Vagina (tissue), 2 donors: ENCODE data around the gene ALDH16A1. TPM values are rescaled to one million over a fixed set of nuclear protein-coding genes. Genes with fewer than 3 reads are reported as not detected.

Source experiments
- DNase-seq, 2 donors: peaks; one replicate each; pipeline ENCODE4 v3.0.0-alpha.2; 2017; ENCODE audit errors: extremely low spot score in 2 of 2
- H3K27ac ChIP-seq: fragments of 200-600 bp; sonication (generic); one replicate; pipeline ENCODE4 v1.5.1; 2019
- H3K27me3 ChIP-seq: fragments of 200-600 bp; sonication (generic); one replicate; pipeline ENCODE4 v1.5.1; 2019
- H3K36me3 ChIP-seq, 2 donors: fragments of 200-600 bp; sonication (generic); one replicate each; pipeline ENCODE4 v1.5.1; 2017 to 2019
- H3K4me1 ChIP-seq: fragments of 200-600 bp; sonication (generic); one replicate; pipeline ENCODE4 v1.5.1; 2019
- H3K4me3 ChIP-seq, 2 donors: fragments of 200-600 bp; sonication (generic); 1 replicate in 1 of 2; 2 replicates in 1 of 2; pipeline ENCODE4 v1.5.1; 2016 to 2019
- H3K9me3 ChIP-seq: fragments of 200-600 bp; sonication (generic); one replicate; pipeline ENCODE4 v1.5.1; 2019
- POLR2A ChIP-seq, 2 donors: fragments of 450-650 bp; IDR thresholded peaks; one replicate each; pipeline ENCODE4 v1.6.1; 2017; ENCODE audit warnings: antibody characterized with exemption in 2 of 2, mild to moderate bottlenecking in 2 of 2, moderate library complexity in 2 of 2
- POLR2AphosphoS5 ChIP-seq, 2 donors: sonication (generic); formaldehyde crosslinking; IDR thresholded peaks; one replicate each; pipeline ENCODE4 v1.9.0; 2017; ENCODE audit warnings: antibody characterized with exemption in 2 of 2, mild to moderate bottlenecking in 2 of 2, low read depth in 1 of 2; ENCODE audit not compliant: insufficient read depth in 1 of 2
- intact Hi-C: fragments of 100-400 bp; cut with DNase I; formaldehyde crosslinking; loops from one replicate; pipeline ENCODE4 v1.15.1; 2023
- total RNA-seq: library from RNA; depleted of rRNA; stranded (reverse); fragments of >200 nt; gene quantifications from one replicate; pipeline ENCODE4 v1.2.3, GENCODE V29; 2016
- TF ChIP-seq, protein P1 (sequence below), 3 experiments: fragments of 450-650 bp in 2 of 3; fragments of 200-600 bp in 1 of 3; sonication (generic) in 1 of 3; IDR thresholded peaks; one replicate each; pipeline ENCODE4 v1.5.1; 2017 to 2019; ENCODE audit warnings: antibody characterized with exemption in 3 of 3, mild to moderate bottlenecking in 2 of 3, moderate library complexity in 2 of 3

Gene ALDH16A1
- total RNA-seq, 1 donor from 2014 or later: 29.5 TPM

DNA sequence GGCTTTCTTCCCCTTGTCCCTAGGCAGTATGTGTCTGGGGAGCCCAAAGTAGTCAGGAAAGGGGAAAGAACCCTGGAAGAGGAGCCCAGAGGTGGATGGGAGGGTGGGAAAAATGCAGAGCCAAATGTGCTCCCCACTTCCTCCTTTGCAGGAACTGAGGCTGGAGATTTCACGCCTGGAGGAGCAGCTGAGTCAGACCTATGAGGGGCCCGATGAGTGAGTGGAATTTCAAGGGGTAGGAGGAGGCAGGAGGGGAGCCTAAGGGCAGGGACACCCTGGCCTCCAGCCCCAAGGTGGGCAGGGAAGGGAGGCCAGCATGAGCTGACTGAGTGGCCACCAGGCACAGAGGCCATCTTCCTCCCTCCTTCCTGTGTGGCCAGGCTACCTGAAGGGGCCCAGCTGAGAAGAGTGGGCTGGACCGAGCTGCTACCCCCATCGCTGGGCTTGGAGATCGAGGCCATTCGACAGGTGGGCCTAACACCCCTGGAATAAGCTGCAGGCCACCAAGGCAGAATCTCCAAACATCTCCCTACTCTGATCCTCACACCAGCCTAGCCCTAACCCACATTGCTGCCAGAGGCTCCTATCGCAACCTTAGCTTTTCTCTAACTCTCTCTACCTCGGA, 44.1 kb upstream of the ALDH16A1 start:
- no peak for DNase-seq
- intact Hi-C loops: no loop called here
- H3K4me3 ChIP-seq: no peak overlapping the region

DNA sequence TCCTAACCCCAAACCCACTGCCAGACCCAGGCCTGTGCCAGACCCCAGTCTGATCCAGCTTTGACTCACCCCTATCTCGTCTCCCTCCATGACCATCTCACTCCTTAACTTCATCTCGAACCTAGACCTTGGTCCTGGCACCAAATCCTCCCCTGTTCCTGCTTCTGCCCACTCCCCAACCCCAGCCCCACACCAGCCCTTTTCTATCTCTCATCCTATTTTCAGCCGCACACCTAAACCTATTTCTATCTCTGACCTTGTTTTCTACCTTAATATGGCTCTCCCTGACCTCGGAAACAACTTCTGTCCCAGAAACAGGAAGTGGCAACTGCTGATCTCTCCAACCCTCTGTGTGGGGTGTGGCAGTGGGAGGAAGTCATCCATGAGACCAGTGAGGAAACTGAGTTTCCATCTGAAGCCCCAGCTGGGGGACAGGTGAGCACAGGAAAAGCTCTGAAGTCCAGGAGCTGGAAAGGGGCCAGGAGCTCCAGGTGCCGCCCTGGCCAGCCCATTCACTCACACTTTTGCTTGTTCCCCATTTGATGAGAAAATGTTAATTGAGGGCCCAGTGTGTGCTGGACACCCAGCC, 43.5 kb upstream of the ALDH16A1 start:
- intact Hi-C loops: no loop called here
- Histone ChIP-seq H3K4me1 (no peaks in the 10 kb centered on the region), H3K36me3 (no peaks in the 10 kb centered on the region), H3K27me3 (no peaks in the 10 kb centered on the region), H3K9me3 (no peaks in the 10 kb centered on the region), H3K4me3 (no peak overlapping the region), H3K27ac (no peak overlapping the region)
- TF ChIP-seq POLR2A (IDR thresholded peaks at IDR 0.05) (no peak), POLR2AphosphoS5 (IDR thresholded peaks at IDR 0.05; ENCODE audit: insufficient read depth in 1 of 2, low read depth in 1 of 2) (no peak)
- TF ChIP-seq, protein P1, sequence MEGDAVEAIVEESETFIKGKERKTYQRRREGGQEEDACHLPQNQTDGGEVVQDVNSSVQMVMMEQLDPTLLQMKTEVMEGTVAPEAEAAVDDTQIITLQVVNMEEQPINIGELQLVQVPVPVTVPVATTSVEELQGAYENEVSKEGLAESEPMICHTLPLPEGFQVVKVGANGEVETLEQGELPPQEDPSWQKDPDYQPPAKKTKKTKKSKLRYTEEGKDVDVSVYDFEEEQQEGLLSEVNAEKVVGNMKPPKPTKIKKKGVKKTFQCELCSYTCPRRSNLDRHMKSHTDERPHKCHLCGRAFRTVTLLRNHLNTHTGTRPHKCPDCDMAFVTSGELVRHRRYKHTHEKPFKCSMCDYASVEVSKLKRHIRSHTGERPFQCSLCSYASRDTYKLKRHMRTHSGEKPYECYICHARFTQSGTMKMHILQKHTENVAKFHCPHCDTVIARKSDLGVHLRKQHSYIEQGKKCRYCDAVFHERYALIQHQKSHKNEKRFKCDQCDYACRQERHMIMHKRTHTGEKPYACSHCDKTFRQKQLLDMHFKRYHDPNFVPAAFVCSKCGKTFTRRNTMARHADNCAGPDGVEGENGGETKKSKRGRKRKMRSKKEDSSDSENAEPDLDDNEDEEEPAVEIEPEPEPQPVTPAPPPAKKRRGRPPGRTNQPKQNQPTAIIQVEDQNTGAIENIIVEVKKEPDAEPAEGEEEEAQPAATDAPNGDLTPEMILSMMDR (IDR thresholded peaks at IDR 0.05): no peak
- no peak for DNase-seq

More for the DNA sequence above, 44.1 kb upstream of the ALDH16A1 start:
- H3K4me1 ChIP-seq: no peaks in the 10 kb centered on the region
- H3K36me3 ChIP-seq: no peaks in the 10 kb centered on the region
- no peaks in the 10 kb centered on the region for H3K9me3 ChIP-seq
- no peak overlapping the region for H3K27ac ChIP-seq
- TF ChIP-seq, protein P1 (IDR thresholded peaks at IDR 0.05): no peak
- TF ChIP-seq POLR2AphosphoS5 (IDR thresholded peaks at IDR 0.05; ENCODE audit: insufficient read depth in 1 of 2, low read depth in 1 of 2) (no peak), POLR2A (IDR thresholded peaks at IDR 0.05) (no peak)
- no peaks in the 10 kb centered on the region for H3K27me3 ChIP-seq

- H3K36me3 ChIP-seq: no peaks in the 10 kb centered on the region
- H3K27me3 ChIP-seq: no peaks in the 10 kb centered on the region
- TF ChIP-seq, protein P1 (IDR thresholded peaks at IDR 0.05): no peak
- no peak for TF ChIP-seq POLR2AphosphoS5 (IDR thresholded peaks at IDR 0.05; ENCODE audit: insufficient read depth in 1 of 2, low read depth in 1 of 2)
- no peak for TF ChIP-seq POLR2A (IDR thresholded peaks at IDR 0.05)
- no peaks in the 10 kb centered on the region for H3K9me3 ChIP-seq
- no peak overlapping the region for H3K4me3 ChIP-seq
- intact Hi-C loops: no loop called here
- DNase-seq: no peak
- H3K4me1 ChIP-seq: no peaks in the 10 kb centered on the region
- H3K27ac ChIP-seq: no peak overlapping the region
Measured at GRCh38 chr19:49411681-49412326, 41.2 kb upstream of the ALDH16A1 start.

- intact Hi-C loops: no loop called here
- no peaks in the 10 kb centered on the region for H3K36me3 ChIP-seq
- TF ChIP-seq POLR2A (IDR thresholded peaks at IDR 0.05): no peak
- no peak for TF ChIP-seq POLR2AphosphoS5 (IDR thresholded peaks at IDR 0.05; ENCODE audit: insufficient read depth in 1 of 2, low read depth in 1 of 2)
- H3K9me3 ChIP-seq: no peaks in the 10 kb centered on the region
- no peak overlapping the region for H3K4me3 ChIP-seq
- no peaks in the 10 kb centered on the region for H3K4me1 ChIP-seq
- H3K27me3 ChIP-seq: no peaks in the 10 kb centered on the region
- no peak overlapping the region for H3K27ac ChIP-seq
- DNase-seq: no peak
Measured at GRCh38 chr19:49413348-49413747, 39.7 kb upstream of the ALDH16A1 start.

DNA sequence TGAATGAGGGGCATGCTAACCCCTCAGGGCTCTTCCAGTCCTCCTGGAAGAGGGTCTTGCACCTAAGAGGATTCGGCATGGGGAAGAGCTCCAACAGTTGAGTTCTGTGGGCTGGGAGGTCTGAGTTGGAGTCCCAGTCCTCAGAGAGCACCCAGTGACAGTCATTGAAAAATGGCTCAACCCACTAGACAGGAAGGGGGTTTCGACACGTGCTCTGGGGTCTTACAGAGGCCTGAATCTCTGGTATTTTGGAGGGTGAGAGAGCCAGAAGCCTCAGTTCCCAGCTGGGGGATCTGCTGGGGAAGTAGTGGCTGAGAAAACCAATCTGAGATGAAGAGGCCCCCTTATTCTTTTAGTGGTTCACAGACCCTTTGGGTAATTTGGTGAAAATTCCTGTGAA, 38.8 kb upstream of the ALDH16A1 start:
- Histone ChIP-seq H3K27me3 (no peaks in the 10 kb centered on the region), H3K9me3 (no peaks in the 10 kb centered on the region)

More for the DNA sequence above, 38.8 kb upstream of the ALDH16A1 start:
- Histone ChIP-seq H3K36me3 (no peaks in the 10 kb centered on the region), H3K4me3 (no peak overlapping the region), H3K4me1 (no peaks in the 10 kb centered on the region), H3K27ac (no peak overlapping the region)
- TF ChIP-seq POLR2A (IDR thresholded peaks at IDR 0.05) (no peak), POLR2AphosphoS5 (IDR thresholded peaks at IDR 0.05; ENCODE audit: insufficient read depth in 1 of 2, low read depth in 1 of 2) (no peak)
- TF ChIP-seq, protein P1 (IDR thresholded peaks at IDR 0.05): no peak
- intact Hi-C loops: no loop called here
- DNase-seq: no peak
